GM18526 (cell line): Measurements from ENCODE around the gene TRAPPC12.

Source experiments
- POLR2A ChIP-seq: IDR thresholded peaks from 3 replicates; pipeline ENCODE4 v1.6.1; 2011; ENCODE audit not compliant: insufficient read length; ENCODE audit errors: extremely low read depth

TRAPPC12 gene

DNA sequence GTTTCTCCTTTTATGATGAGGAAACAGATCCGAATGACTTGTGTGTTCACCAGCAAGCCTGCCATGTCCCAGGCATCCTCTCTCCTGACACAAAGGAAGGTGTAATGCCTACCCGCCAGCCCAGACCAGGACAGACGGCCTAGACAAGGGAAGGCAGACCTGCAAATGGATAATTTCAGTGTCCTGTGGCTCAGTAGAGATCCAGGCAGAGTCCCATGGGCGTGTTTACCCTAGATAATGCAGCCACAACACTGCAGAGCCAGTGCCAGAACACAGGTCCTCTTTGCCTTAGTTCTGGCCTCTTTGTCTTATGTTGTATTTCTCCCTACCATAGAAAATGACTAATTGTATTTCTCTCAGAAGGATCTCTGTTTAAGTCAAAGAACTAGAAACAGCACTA, 12.7 kb downstream of the TRAPPC12 start:
- TF ChIP-seq POLR2A, result no peak

DNA sequence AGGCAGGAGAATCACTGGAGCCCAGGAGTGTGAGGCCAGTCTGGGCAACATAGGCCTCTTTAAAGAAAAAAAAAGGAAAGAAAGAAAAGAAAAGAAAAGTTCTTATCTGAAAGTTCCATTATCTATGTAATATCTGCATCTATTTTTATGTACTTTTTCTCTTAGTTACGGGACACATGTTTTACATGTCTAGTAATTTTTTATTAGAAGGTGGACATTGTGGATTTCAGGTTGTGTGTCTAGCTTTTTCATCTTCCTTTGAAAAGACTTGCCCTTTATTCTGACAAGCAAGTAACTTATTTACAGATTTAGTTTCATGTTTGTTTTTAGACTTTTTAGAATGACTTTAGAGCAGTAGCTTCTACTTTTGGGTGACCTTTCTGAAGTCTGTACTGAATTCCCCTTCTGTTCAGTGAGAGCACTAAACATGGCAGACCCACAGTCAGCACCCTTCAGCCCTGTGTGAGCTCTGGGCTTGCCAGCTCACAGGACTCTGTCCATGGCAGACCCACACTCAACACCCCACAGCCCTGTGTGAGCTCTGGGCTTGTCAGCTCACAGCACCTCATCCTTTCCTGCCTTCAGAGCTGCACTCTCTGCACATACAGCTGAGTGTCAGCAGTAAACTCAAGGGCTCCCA, 17.5 kb downstream of the TRAPPC12 start:
- no peak for TF ChIP-seq POLR2A

DNA sequence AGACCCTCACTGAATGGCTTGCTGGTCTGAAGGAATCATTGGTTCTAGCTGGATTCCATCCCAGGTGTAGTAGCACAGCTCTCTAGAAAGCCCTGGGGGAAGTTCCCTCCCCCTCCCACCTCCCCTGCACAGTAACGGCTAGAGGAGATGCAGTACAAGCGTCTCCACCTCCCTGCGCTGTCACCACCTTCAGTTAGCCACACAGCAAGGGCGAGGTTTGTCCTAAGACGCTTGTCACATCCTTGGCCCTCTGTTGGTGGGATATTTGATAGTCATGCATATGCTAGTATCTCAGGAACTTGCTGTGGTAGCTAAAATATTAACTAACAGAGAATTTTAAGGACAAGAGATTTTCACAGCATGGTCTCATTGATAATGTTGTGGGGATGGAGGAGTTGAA, 19.4 kb downstream of the TRAPPC12 start:
- TF ChIP-seq POLR2A, result no peak

DNA sequence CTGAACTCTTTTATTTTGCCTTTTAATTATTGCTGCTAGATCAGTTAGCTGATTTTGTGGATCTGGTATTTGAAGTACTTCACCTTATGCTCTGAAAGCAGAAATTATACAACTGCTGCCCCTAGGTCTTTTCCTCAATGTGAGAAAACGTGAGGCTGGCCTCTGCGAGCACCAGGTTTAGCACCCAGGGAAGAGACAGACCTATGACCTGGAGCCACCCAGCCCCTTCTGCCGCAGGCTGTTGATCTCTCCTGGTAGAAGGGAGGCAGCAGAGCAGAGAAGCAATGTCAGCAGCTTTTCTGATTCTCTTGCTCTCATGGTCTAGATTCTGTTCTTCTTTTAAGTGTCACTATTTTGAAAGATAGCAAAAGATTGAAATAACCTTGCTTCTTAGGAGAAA, 19.9 kb downstream of the TRAPPC12 start:
- TF ChIP-seq POLR2A, result no peak

DNA sequence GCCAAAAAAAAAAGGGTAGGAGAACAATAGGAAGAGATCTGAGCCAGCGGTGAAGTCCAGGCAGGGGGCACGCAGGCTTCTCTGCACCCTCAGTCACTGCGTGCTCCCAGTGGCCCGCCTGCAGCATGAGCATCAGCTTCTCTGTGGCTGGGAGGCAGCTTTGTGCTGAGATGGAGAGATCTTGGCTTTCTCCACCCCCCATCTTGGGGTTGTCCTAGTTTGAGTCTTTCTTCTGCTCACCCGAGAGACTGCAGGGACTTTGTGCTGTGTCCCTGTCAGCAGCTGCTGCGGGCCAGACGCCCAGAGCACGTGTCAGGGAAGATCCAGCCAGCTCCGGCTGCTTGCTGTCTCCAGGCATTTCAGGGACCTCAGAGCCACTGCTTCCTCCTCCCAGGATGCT, 20.3 kb downstream of the TRAPPC12 start:
- no peak for TF ChIP-seq POLR2A

DNA sequence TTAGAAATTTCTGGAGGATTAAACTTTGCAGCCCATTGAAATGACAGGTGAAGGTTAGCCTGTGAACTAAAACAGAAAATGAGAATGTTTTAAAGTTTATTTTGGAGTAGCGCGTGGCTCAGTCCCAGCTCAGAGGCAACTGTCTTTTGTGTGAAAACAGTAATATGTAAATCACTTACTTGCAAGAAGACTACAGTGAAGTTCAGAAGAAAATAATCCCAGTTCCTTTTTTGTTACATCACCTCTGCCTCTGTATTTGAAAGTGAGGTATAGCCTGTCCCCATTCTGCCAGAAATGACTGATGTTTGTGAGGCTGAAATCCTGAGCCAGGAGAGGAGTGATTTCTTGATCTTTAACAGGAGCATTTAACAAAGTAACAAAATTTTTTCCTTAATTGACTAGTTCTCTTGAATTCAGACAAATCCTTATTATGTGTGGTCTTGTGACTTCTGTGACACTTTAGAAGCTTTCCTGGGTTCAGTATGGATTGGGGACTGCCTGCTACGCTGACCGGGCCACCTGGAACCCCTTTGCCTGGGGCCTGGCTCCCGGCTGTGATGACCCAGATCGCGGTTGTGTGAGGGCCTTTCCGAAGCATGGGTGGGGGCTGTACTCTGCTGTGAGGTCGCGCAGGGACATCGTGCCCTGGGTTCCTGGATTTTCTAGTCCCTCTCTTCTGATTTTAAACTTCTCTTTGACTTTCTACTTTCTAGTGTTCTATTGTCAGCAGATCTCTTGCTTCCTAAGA, 24.3 kb downstream of the TRAPPC12 start:
- TF ChIP-seq POLR2A, result no peak

DNA sequence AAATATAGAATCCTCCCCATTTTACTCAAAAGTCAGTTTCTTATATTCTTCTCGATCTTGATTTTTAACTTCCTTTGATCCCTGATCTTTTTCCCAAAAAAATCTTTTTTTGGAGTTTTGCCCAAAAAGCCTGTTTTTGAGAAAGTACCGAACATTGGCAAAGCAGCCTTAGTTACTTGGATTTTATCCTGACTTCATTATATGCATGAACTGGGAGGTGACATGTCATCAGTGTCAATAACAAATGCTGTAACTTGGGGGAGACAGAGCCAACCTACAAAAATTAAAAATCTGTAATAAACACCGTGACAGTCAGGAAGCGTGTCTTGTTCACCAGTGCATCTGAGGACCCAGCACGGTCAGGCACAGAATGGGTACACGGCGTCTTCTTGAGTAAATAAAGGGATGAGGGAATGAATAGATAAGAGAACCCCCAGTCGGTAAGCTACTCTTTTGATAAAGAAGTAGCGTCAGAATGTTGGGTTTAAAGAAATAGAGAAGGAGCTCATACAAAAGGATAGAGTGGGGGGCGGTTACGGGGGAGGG, 24.9 kb downstream of the TRAPPC12 start:
- TF ChIP-seq POLR2A, result no peak

DNA sequence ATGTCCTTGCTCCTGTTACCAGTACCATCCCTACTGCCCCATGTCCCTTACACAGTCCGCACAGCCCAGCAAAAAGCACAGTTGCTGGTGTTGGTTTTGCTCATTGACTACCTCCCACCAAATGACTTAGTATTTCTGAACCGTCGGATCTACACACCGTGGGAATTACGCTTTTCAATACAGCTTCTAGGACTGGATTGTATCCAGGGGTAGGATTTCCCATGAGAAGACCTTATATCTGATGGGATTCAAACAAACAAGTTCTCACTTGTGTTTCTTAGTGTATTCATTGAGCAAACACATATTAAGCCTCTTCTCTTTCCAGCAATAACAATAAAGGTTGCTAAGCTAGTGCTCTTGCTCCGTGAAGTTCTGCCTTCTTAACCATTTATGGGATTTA, 25.8 kb downstream of the TRAPPC12 start:
- no peak for TF ChIP-seq POLR2A

DNA sequence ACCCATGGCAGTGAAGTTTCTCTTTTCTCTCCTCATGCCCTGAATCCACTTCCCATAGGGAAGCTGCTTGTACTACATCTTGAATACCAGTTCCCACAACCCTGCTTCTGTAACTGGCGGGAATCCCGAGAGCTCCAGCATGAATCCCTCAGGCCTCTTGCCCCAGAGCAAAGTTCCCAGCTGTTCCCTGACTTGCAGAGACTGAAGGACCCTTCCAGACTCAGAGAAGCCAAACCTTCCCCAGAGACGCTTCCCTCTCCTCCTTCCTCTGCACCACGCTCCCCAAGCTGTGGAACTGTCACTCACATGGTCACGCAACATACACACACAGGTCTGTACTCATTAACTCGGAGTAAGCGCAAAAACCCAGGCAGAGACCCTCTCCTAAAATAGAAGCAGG, 26.4 kb downstream of the TRAPPC12 start:
- no peak for TF ChIP-seq POLR2A

DNA sequence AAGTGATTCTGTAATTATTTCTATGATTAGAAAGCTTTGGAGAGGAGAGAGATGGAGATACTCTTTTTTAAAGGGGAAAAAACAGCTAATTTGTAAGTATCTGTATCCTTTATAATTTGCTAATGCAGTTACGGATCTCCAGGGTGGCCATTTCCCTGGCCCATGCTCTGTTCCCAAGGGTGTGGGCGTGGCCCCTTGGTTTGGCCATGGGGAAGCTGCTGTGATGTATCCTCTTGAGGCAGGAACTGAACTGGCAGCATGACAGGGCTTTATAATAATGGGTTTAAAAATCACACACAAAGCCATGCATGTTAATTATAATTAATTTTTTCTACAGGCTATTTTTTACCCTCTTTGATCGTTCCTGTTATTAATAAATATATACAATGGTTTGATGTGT, 27.0 kb downstream of the TRAPPC12 start:
- TF ChIP-seq POLR2A, result no peak

DNA sequence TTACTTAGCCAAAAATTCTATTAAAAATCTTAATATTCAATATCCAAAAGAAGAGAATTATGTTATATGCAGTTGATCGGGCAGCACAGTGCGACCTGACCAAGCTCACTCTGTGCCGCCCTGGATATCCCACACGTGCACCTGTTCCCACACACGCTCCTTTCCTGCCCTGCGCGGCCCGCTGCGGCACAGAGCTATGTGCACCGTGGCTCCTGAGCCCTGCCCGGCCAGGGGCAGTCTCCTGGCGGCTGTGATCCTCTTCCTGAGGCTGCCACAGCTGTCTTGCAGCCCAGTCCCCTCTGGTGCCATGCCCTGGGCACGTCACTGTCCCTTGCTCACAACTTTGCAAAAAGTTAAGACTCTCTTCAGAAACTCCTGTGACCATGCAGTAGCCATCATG, 29.3 kb downstream of the TRAPPC12 start:
- no peak for TF ChIP-seq POLR2A

DNA sequence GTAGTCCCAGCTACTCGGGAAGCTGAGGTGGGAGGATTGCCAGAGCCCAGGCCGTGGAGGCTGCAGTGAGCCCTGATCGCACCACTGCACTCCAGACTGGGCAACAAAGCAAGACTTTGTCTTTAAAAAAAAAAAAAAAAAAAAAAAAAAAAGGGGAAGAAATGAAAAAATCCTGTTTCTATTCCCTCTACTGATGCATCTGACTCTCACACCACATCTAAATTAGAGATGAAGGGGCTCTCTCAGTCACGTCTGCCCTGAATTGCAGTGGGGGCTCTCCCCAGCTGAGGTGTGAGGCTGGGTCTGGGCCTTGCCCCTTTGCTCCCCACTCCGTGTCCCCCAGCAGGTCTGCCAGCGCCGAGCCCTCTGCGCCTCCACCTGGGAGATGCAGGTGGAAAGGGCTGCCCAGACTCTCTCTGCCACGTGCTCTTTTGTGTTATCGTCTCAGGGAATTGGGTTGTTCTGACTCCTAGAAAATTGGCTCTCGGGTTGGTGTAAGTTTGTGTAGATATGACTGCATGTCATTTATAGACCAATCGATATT, 30.2 kb downstream of the TRAPPC12 start:
- no peak for TF ChIP-seq POLR2A

DNA sequence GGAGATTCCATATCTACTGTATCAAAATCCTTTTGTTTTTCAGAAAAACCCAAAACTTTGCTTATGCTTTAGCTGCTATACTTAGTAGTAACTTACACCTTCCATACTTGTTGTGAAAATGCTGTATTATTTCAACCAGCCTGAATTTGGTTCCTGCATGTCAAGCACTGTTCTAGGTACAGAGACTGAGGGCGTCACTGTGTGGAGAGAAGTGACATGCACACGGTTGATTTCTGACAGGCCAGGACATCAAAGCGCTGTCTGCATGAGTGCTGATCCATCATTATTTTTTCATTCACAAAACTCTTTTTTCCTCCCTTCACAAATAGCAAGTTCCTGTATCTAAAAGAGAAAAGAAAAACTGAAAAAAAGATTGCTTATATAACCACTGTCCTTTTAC, 31.6 kb downstream of the TRAPPC12 start:
- no peak for TF ChIP-seq POLR2A

DNA sequence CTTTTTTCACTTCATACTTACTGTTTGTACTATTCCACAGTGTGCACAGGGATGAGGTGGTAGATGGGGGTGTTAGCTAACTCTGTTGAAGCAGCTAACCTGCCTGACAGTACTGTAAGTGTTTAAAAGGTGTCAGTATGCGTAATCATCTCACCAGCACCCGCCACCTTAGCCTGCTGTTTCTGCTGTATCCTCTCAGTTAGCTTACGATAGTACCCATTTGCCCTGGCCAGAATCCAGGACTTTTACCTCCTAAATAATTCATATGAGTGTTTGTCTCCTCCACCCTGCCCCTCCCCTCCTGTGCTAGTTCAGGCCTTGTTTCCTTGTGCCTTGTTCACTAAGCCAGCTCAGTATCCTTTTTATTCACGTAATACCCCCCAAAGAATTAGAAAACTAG, 34.2 kb downstream of the TRAPPC12 start:
- no peak for TF ChIP-seq POLR2A

DNA sequence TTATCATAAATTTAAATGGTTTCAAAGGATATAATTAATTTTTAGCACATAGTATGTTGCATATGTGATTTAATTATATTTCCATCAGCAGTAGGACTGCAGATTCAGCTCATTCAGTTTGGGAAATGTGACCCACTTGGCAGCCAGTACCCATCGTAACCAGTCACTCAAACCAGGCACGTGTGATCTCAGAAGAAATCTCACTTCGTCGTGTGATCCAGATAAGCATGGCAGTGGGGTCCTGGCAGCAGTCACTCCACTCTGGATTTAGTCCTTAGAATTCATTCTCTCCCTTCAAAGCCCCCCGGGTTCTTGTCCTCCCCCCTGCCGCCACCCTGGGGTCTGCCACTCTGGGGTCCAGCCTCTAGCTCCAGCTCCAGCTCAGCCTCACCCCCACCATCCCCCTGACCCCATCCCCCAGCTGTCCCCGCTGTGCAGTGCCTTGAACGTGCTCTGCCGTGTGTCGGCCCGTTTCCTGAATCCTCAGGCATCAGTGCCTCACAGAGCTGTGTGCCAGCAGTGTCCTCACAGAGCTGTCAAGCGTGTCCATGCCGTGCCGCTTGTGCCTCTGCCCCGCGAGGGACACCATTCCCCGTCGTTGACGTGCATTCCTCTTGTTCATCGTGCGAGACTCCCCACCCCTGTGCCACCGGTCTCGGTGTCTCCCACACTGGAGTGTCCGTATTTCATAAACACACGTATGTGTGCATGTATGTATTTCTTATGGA, 34.8 kb downstream of the TRAPPC12 start:
- TF ChIP-seq POLR2A, result no peak
